Measurements from ENCODE around the gene TSGA10. TPM values are rescaled to one million over a fixed set of nuclear protein-coding genes. Genes with fewer than 3 reads are reported as not detected.
A peak's percentile ranks its signal among the peaks of the same experiment; 100 is the strongest.

TSGA10 gene
- total and polyA plus RNA-seq, 2 experiments from 2014 or later: 6.4 to 24.2 TPM

- H3K9me3 Mint-ChIP-seq: peaks cover 63% of the 10 kb centered on the region
- no peak for DNase-seq (ENCODE audit: low spot score)
- Histone ChIP-seq H3K27me3 (ENCODE audit: insufficient read depth) (no peaks in the 10 kb centered on the region), H3K27ac (ENCODE audit: low read depth) (no peak overlapping the region), H4K20me1 (replicated peaks; ENCODE audit: insufficient read depth) (no peaks in the 10 kb centered on the region), H3K9me2 (ENCODE audit: insufficient read depth) (no peaks in the 10 kb centered on the region), H3K79me2 (replicated peaks; ENCODE audit: insufficient read depth) (no peaks in the 10 kb centered on the region), H3K36me3 (ENCODE audit: insufficient read depth) (peaks cover 15% of the 10 kb centered on the region; the same call in 1 of the 2 replicates), H2AFZ (no peak overlapping the region), H3K4me2 (no peak overlapping the region), H3K4me1 (ENCODE audit: insufficient read depth) (no peaks in the 10 kb centered on the region), H3K4me3 (no peak overlapping the region), H3F3A (replicated peaks; ENCODE audit: low read depth) (no peaks in the 10 kb centered on the region)
- no peak for TF ChIP-seq POLR2AphosphoS5 (IDR thresholded peaks at IDR 0.05; ENCODE audit: low read depth)
- TF ChIP-seq ZNF462 (CRISPR knock-in tag; IDR thresholded peaks at IDR 0.05): no peak
- TF ChIP-seq EZH2phosphoT487 (IDR thresholded peaks at IDR 0.05; ENCODE audit: unreplicated experiment): no peak
- H3K4me3 Mint-ChIP-seq: no peak overlapping the region
- H3K27ac Mint-ChIP-seq: no peak overlapping the region
- no peak for ATAC-seq
- no peaks in the 10 kb centered on the region for H3K4me1 Mint-ChIP-seq
- peaks cover 14% of the 10 kb centered on the region; the same call in 2 of the 3 replicates for H3K36me3 Mint-ChIP-seq (ENCODE audit: low read depth)
- H3K27me3 Mint-ChIP-seq (ENCODE audit: insufficient read depth, low read depth, poor library complexity): no peaks in the 10 kb centered on the region
Observed at GRCh38 chr2:98972582-98973167, 182.1 kb downstream of the TSGA10 start.

GRCh38 chr2:98959810-98960507, 194.8 kb downstream of the TSGA10 start:
- ATAC-seq: no peak
- no peak overlapping the region for H3K27ac Mint-ChIP-seq
- peaks cover 14% of the 10 kb centered on the region for H3K9me3 Mint-ChIP-seq
- H3K4me1 Mint-ChIP-seq: no peaks in the 10 kb centered on the region
- DNase-seq (ENCODE audit: low spot score): no peak
- no peaks in the 10 kb centered on the region for H3K4me1 ChIP-seq (ENCODE audit: insufficient read depth)
- 0 out of 2 replicates have a peak overlapping the region, but pooled peaks have one; percentile 24 for H2AFZ ChIP-seq
- 0 out of 2 replicates have a peak, but pooled peaks cover 2% of the 10 kb centered on the region for H3K9me2 ChIP-seq (ENCODE audit: insufficient read depth)
- no peaks in the 10 kb centered on the region for H3F3A ChIP-seq (replicated peaks; ENCODE audit: low read depth)
- H3K27me3 Mint-ChIP-seq (ENCODE audit: insufficient read depth, low read depth, poor library complexity): no peaks in the 10 kb centered on the region
- H3K4me3 ChIP-seq: no peak overlapping the region
- H3K4me3 Mint-ChIP-seq: no peak overlapping the region
- H3K27ac ChIP-seq (ENCODE audit: low read depth): no peak overlapping the region
- H3K36me3 ChIP-seq (ENCODE audit: insufficient read depth): no peaks in the 10 kb centered on the region
- no peaks in the 10 kb centered on the region for H3K79me2 ChIP-seq (replicated peaks; ENCODE audit: insufficient read depth)
- no peak overlapping the region for H3K4me2 ChIP-seq
- no peaks in the 10 kb centered on the region for H3K36me3 Mint-ChIP-seq (ENCODE audit: low read depth)
- no peaks in the 10 kb centered on the region for H3K27me3 ChIP-seq (ENCODE audit: insufficient read depth)
- no peaks in the 10 kb centered on the region for H4K20me1 ChIP-seq (replicated peaks; ENCODE audit: insufficient read depth)
- TF ChIP-seq CTCF (conservative IDR thresholded peaks at IDR 0.05; ENCODE audit: low read depth in 2 of 2): no peak
- no peak for TF ChIP-seq ZNF114 (CRISPR knock-in tag; IDR thresholded peaks at IDR 0.05)
- no peak for TF ChIP-seq JUNB (IDR thresholded peaks at IDR 0.05; ENCODE audit: unreplicated experiment)
- TF ChIP-seq ZNF331 (CRISPR knock-in tag; IDR thresholded peaks at IDR 0.05; ENCODE audit: low read depth): no peak
- no peak for TF ChIP-seq CREB1 (CRISPR knock-in tag; IDR thresholded peaks at IDR 0.05; ENCODE audit: low read depth)
- TF ChIP-seq EZH2phosphoT487 (IDR thresholded peaks at IDR 0.05; ENCODE audit: unreplicated experiment): no peak

Measured in GM23338 (cell line).